HepG2 (cell line): ENCODE data around the gene CIAO2B. TPM values are rescaled to one million over a fixed set of nuclear protein-coding genes. Genes with fewer than 3 reads are reported as not detected.

Source experiments
- ARNT ChIP-seq: fragments of 450-650 bp; IDR thresholded peaks from 2 replicates; pipeline ENCODE4 v1.6.1; 2017
- CENPT ChIP-seq: sonication (generic); formaldehyde crosslinking; IDR thresholded peaks from 2 replicates; pipeline ENCODE4 v1.8.0; 2022; ENCODE audit warnings: low read depth, mild to moderate bottlenecking, moderate library complexity, missing genetic modification reagents
- EP300 ChIP-seq, 3 experiments: sonication (generic) in 1 of 3; formaldehyde crosslinking in 1 of 3; IDR thresholded peaks; 2 replicates each; pipeline versions ENCODE4 v1.5.1 to v1.6.1; 2011 to 2020; ENCODE audit warnings: low read depth in 2 of 3, low read length in 2 of 3, borderline replicate concordance in 1 of 3, improper control_type of control experiment in 1 of 3, mild to moderate bottlenecking in 1 of 3, missing genetic modification reagents in 1 of 3, moderate library complexity in 1 of 3
- FIP1L1 ChIP-seq: fragments of 200-400 bp; formaldehyde crosslinking; IDR thresholded peaks from 2 replicates; pipeline ENCODE4 v1.6.1; 2018; ENCODE audit warnings: low read depth, mild to moderate bottlenecking, low read length, moderate library complexity, borderline replicate concordance; ENCODE audit not compliant: insufficient read depth
- HNRNPK ChIP-seq: fragments of 200-400 bp; formaldehyde crosslinking; IDR thresholded peaks from 2 replicates; pipeline ENCODE4 v1.6.1; 2018; ENCODE audit warnings: low read length, low read depth, moderate library complexity, mild to moderate bottlenecking; ENCODE audit not compliant: poor library complexity, severe bottlenecking
- ISL2 ChIP-seq: sonication (generic); formaldehyde crosslinking; IDR thresholded peaks from 2 replicates; pipeline ENCODE4 v1.5.0; 2020; ENCODE audit warnings: missing genetic modification reagents
- KLF12 ChIP-seq: sonication (generic); formaldehyde crosslinking; IDR thresholded peaks from 2 replicates; pipeline ENCODE4 v1.4.0; 2020; ENCODE audit warnings: missing genetic modification reagents, borderline replicate concordance
- NCOA1 ChIP-seq: sonication (generic); formaldehyde crosslinking; IDR thresholded peaks from 2 replicates; pipeline ENCODE4 v1.9.0; 2021; ENCODE audit warnings: missing genetic modification reagents
- NKX3-1 ChIP-seq: sonication (generic); formaldehyde crosslinking; IDR thresholded peaks from 2 replicates; pipeline ENCODE4 v1.5.0; 2020; ENCODE audit warnings: missing genetic modification reagents
- PAF1 ChIP-seq: IDR thresholded peaks from 2 replicates; pipeline ENCODE4 v1.6.1; 2016; ENCODE audit warnings: missing genetic modification reagents, missing compliant biosample characterization
- RAD51 ChIP-seq: fragments of 450-650 bp; IDR thresholded peaks from 2 replicates; pipeline ENCODE4 v1.6.1; 2016; ENCODE audit warnings: borderline replicate concordance
- RBM39 ChIP-seq: fragments of 200-400 bp; formaldehyde crosslinking; IDR thresholded peaks from one replicate; pipeline ENCODE4 v1.6.1; 2018; ENCODE audit warnings: antibody characterized with exemption, mild to moderate bottlenecking, low read depth, low read length; ENCODE audit not compliant: poor library complexity, severe bottlenecking
- TBL1XR1 ChIP-seq: fragments of 150-350 bp; IDR thresholded peaks from 2 replicates; pipeline ENCODE4 v1.6.1; 2014; ENCODE audit warnings: borderline replicate concordance, low read length; ENCODE audit not compliant: partially characterized antibody
- TCF7 ChIP-seq: sonication (generic); IDR thresholded peaks from 2 replicates; pipeline ENCODE4 v1.6.1; 2016; ENCODE audit warnings: antibody characterized with exemption, low read depth
- TOE1 ChIP-seq: sonication (generic); formaldehyde crosslinking; IDR thresholded peaks from 2 replicates; pipeline ENCODE4 v1.4.0; 2020; ENCODE audit warnings: mild to moderate bottlenecking, missing genetic modification reagents
- YEATS2 ChIP-seq: sonication (generic); formaldehyde crosslinking; IDR thresholded peaks from 2 replicates; pipeline ENCODE4 v1.4.0; 2020; ENCODE audit warnings: missing genetic modification reagents, borderline replicate concordance
- YEATS4 ChIP-seq: sonication (generic); formaldehyde crosslinking; IDR thresholded peaks from 2 replicates; pipeline ENCODE4 v1.4.0; 2020; ENCODE audit warnings: missing genetic modification reagents, borderline replicate concordance
- ZFP36L1 ChIP-seq: sonication (generic); formaldehyde crosslinking; IDR thresholded peaks from 2 replicates; pipeline ENCODE4 v1.8.0; 2022; ENCODE audit warnings: mild to moderate bottlenecking, missing genetic modification reagents, moderate library complexity
- ZFP62 ChIP-seq: sonication (generic); formaldehyde crosslinking; IDR thresholded peaks from 2 replicates; pipeline ENCODE4 v1.4.0; 2020; ENCODE audit warnings: missing genetic modification reagents
- ZNF33B ChIP-seq: sonication (generic); formaldehyde crosslinking; IDR thresholded peaks from 2 replicates; pipeline ENCODE4 v1.5.1; 2020; ENCODE audit warnings: mild to moderate bottlenecking, missing genetic modification reagents
- ZNF563 ChIP-seq: sonication (generic); formaldehyde crosslinking; IDR thresholded peaks from 2 replicates; pipeline ENCODE4 v1.8.0; 2022; ENCODE audit warnings: mild to moderate bottlenecking, moderate library complexity, missing genetic modification reagents
- ZNF652 ChIP-seq: IDR thresholded peaks from 2 replicates; pipeline ENCODE4 v1.6.1; 2016; ENCODE audit warnings: low read depth, borderline replicate concordance
- ZNF777 ChIP-seq: sonication (generic); formaldehyde crosslinking; IDR thresholded peaks from 2 replicates; pipeline ENCODE4 v1.4.0; 2020; ENCODE audit warnings: missing genetic modification reagents
- ZNF83 ChIP-seq: sonication (generic); formaldehyde crosslinking; IDR thresholded peaks from 2 replicates; pipeline ENCODE4 v1.4.0; 2020; ENCODE audit warnings: missing genetic modification reagents, mild to moderate bottlenecking, borderline replicate concordance
- ZSCAN20 ChIP-seq: sonication (generic); formaldehyde crosslinking; IDR thresholded peaks from 2 replicates; pipeline ENCODE4 v1.4.0; 2020; ENCODE audit warnings: missing genetic modification reagents, mild to moderate bottlenecking, borderline replicate concordance
- polyA plus RNA-seq, 8 experiments: library from polyadenylated mRNA; depleted of rRNA in 3 of 8; stranded (reverse) in 7 of 8; unstranded in 1 of 8; fragments of >200 nt; fragmentation: Illumina TruSeq in 4 of 8; extraction: Trizol in 4 of 8; gene quantifications; 2 replicates each; pipeline versions ENCODE4 v1.2.1 to v1.2.3, GENCODE V29; 2011 to 2016; ENCODE audit warnings: low read depth in 4 of 8, missing spikeins in 1 of 8, mixed read lengths in 1 of 8; ENCODE audit not compliant: insufficient read depth in 1 of 8
- total RNA-seq, 5 experiments: library from RNA; depleted of rRNA; stranded (reverse); fragments of >200 nt; fragmentation: Illumina TruSeq; extraction: Trizol; gene quantifications; 2 replicates each; pipeline ENCODE4 v1.2.3, GENCODE V29; 2016; ENCODE audit warnings: low read depth in 1 of 5
- TF ChIP-seq, protein P1 (sequence below): sonication (generic); formaldehyde crosslinking; IDR thresholded peaks from 2 replicates; pipeline ENCODE4 v1.8.1; 2023; ENCODE audit warnings: mild to moderate bottlenecking, missing genetic modification reagents
- TF ChIP-seq, protein P2 (sequence below): IDR thresholded peaks from 2 replicates; pipeline ENCODE4 v1.6.1; 2016; ENCODE audit warnings: low read depth

Gene CIAO2B
- total and polyA plus RNA-seq, 2 of the 13 experiments (the other 11 are each of a cell fraction or from before 2014, with no cell fraction given) = 157 to 293 TPM

DNA sequence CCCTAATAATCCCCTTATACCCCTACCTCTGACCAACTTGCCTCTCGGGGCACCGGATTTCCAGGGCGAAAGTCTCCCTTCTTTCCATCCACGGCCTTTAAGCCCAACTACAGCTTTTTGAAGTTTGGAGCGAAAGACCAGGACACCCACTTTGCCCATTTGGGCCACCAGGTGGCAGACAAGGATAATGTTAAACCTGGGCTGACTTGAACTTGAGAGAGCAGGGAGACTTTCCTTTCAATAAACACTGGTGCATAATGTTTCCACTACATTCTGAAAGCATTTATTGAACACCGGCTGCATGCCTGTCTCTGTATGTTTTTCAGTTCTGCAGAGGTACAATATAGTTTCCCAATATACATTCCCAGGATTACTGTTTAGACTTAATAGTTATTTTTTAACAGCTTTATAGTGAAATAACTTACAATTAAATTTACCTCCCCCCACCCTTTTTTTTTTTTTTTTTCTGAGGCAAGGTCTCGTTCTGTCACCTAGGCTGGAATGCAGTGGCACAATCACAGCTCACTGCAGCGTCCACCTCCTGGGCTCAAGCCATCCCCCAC is 20.0 kb upstream of the CIAO2B start (continued):
- TF ChIP-seq TBL1XR1 = no peak
- no peak for TF ChIP-seq YEATS4 (CRISPR knock-in tag)
- no peak for TF ChIP-seq ZSCAN20 (CRISPR knock-in tag)
- no peak for TF ChIP-seq ZNF83 (CRISPR knock-in tag)
- TF ChIP-seq TOE1 (CRISPR knock-in tag) = no peak
- no peak for TF ChIP-seq ZNF652 (CRISPR knock-in tag)
- no peak for TF ChIP-seq KLF12
- TF ChIP-seq, protein P1, sequence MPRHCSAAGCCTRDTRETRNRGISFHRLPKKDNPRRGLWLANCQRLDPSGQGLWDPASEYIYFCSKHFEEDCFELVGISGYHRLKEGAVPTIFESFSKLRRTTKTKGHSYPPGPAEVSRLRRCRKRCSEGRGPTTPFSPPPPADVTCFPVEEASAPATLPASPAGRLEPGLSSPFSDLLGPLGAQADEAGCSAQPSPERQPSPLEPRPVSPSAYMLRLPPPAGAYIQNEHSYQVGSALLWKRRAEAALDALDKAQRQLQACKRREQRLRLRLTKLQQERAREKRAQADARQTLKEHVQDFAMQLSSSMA (CRISPR knock-in tag) = no peak
- TF ChIP-seq RBM39 = no peak
- no peak for TF ChIP-seq ZNF777 (CRISPR knock-in tag)
- peak; percentile 69; the same call in 1 of the 2 replicates for TF ChIP-seq YEATS2
- TF ChIP-seq PAF1 (CRISPR knock-in tag) = no peak
- TF ChIP-seq NCOA1 = no peak
- TF ChIP-seq RAD51 = no peak
- TF ChIP-seq HNRNPK = no peak
- no peak for TF ChIP-seq TCF7
- TF ChIP-seq ZFP62 (CRISPR knock-in tag) = no peak
- TF ChIP-seq CENPT (CRISPR knock-in tag) = no peak
- no peak for TF ChIP-seq ISL2 (CRISPR knock-in tag)
- no peak for TF ChIP-seq ZNF33B (CRISPR knock-in tag)
- TF ChIP-seq EP300 (IDR thresholded peaks at IDR 0.05; ENCODE audit: low read depth in 2 of 2, low read length in 2 of 2) = no peak
- TF ChIP-seq EP300 (CRISPR knock-in tag; IDR thresholded peaks at IDR 0.05; ENCODE audit: borderline replicate concordance) = no peak
- no peak for TF ChIP-seq ZNF563 (CRISPR knock-in tag)
- no peak for TF ChIP-seq ZFP36L1 (CRISPR knock-in tag)
- no peak for TF ChIP-seq ARNT
- TF ChIP-seq FIP1L1 = no peak
- TF ChIP-seq, protein P2, sequence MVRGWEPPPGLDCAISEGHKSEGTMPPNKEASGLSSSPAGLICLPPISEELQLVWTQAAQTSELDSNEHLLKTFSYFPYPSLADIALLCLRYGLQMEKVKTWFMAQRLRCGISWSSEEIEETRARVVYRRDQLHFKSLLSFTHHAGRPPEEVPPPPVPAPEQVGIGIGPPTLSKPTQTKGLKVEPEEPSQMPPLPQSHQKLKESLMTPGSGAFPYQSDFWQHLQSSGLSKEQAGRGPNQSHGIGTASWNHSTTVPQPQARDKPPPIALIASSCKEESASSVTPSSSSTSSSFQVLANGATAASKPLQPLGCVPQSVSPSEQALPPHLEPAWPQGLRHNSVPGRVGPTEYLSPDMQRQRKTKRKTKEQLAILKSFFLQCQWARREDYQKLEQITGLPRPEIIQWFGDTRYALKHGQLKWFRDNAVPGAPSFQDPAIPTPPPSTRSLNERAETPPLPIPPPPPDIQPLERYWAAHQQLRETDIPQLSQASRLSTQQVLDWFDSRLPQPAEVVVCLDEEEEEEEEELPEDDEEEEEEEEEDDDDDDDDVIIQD (CRISPR knock-in tag) = peak; percentile 58; the same call in 1 of the 2 replicates
- TF ChIP-seq NKX3-1 = no peak
